ENCODE results near the gene SLC9A8.

The SLC9A8 gene

DNA sequence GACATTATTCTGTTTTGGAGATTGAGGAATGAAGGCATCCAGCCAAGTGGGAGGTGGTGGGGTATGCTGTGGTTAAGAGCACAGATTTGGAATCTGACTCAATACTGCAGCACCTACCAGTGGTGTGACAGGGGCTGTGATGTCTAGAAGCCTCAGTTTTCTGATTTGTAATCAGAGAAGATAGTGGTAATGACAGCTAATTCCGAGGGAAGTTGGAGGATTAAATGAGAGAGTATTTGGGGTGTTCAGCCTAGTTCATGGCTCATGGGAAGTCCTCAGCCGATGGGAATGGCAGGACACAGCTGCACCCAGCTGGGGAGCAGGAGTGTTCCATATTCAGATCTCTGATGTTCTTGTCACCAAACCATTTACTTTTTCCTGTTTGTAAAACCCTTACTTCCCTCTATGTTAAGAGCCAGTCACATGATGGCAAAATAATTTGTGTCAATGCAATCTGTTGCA is 9.3 kb downstream of the SLC9A8 start:
- no peak for DNase-seq (ENCODE audit: low read depth in 1 of 2, low spot score in 1 of 2)
- Histone ChIP-seq H3K27ac (replicated peaks) (peak overlapping the region; percentile 44), H3K4me3 (replicated peaks; ENCODE audit: insufficient read depth, low read length) (no peak overlapping the region), H3K27me3 (ENCODE audit: insufficient read depth, poor library complexity, severe bottlenecking) (no peaks in the 10 kb centered on the region)
- no peak for TF ChIP-seq SPI1 (IDR thresholded peaks at IDR 0.05; ENCODE audit: borderline replicate concordance, low read depth)
- no peak for TF ChIP-seq GABPA (IDR thresholded peaks at IDR 0.05; ENCODE audit: low read depth)

DNA sequence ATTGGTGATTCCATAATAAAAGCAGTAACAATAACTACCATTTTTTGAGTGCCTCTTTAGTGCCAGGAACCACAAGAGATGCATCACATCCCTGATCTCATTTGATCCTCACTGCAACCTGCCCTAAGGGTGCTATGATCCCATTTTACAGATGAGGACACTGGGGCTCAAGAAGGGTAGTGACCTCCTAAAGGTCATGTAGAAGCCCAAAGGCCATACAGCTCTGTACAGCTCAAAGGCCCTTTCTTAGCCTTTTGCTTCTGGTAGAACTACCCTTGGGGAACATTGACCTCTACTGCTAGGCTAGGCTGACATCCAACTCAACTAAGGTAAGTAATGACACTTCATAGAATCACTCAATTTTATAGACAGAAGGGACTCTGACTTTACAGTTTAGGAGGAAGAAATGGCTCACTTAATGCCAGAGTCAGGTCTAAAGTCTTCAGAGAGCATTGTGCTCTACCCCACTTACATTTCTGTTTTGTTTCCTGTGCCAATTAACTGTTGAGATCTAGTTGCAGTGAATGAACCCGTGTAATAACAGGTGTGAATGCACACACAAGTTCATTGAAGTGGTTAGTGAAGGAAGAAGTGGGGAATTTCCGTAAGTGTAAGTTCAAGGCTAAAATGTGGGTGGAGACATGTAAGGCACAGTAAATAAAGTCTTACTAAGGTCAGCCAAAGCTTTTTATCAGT is 10.7 kb downstream of the SLC9A8 start:
- no peak overlapping the region for H3K27ac ChIP-seq (replicated peaks)

DNA sequence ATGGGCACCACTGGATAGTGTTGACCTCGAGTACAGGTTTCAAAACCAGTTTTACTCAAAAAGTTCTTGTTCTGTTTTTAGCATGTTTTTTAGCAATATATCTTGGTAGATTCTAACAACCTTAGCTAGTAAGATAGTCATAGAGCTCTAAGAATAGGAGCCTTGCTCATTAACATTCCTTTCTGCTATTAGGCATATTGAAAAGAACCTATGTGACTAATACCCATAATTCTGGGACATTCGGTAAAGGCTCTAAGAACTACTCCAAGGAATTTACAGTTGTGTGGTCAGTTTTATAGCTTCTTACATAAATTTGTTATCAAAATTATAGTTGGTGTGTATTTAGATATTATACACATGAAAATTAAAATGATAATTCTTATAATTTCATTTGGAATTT is 11.6 kb downstream of the SLC9A8 start:
- no peak overlapping the region for H3K27ac ChIP-seq (replicated peaks)
- TF ChIP-seq, protein P1, sequence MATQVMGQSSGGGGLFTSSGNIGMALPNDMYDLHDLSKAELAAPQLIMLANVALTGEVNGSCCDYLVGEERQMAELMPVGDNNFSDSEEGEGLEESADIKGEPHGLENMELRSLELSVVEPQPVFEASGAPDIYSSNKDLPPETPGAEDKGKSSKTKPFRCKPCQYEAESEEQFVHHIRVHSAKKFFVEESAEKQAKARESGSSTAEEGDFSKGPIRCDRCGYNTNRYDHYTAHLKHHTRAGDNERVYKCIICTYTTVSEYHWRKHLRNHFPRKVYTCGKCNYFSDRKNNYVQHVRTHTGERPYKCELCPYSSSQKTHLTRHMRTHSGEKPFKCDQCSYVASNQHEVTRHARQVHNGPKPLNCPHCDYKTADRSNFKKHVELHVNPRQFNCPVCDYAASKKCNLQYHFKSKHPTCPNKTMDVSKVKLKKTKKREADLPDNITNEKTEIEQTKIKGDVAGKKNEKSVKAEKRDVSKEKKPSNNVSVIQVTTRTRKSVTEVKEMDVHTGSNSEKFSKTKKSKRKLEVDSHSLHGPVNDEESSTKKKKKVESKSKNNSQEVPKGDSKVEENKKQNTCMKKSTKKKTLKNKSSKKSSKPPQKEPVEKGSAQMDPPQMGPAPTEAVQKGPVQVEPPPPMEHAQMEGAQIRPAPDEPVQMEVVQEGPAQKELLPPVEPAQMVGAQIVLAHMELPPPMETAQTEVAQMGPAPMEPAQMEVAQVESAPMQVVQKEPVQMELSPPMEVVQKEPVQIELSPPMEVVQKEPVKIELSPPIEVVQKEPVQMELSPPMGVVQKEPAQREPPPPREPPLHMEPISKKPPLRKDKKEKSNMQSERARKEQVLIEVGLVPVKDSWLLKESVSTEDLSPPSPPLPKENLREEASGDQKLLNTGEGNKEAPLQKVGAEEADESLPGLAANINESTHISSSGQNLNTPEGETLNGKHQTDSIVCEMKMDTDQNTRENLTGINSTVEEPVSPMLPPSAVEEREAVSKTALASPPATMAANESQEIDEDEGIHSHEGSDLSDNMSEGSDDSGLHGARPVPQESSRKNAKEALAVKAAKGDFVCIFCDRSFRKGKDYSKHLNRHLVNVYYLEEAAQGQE (IDR thresholded peaks at IDR 0.05; ENCODE audit: insufficient replicate concordance, low read depth): no peak
- no peak for TF ChIP-seq POLR2AphosphoS5 (IDR thresholded peaks at IDR 0.05; ENCODE audit: low read depth)

More for the DNA sequence above, 10.7 kb downstream of the SLC9A8 start:
- Histone ChIP-seq H3K4me3 (replicated peaks; ENCODE audit: insufficient read depth, low read length) (no peak overlapping the region), H3K27me3 (ENCODE audit: insufficient read depth, poor library complexity, severe bottlenecking) (no peaks in the 10 kb centered on the region)
- TF ChIP-seq POLR2AphosphoS5 (IDR thresholded peaks at IDR 0.05; ENCODE audit: low read depth) (no peak), SPI1 (IDR thresholded peaks at IDR 0.05; ENCODE audit: borderline replicate concordance, low read depth) (no peak), GABPA (IDR thresholded peaks at IDR 0.05; ENCODE audit: low read depth) (no peak)
- TF ChIP-seq, protein P2, sequence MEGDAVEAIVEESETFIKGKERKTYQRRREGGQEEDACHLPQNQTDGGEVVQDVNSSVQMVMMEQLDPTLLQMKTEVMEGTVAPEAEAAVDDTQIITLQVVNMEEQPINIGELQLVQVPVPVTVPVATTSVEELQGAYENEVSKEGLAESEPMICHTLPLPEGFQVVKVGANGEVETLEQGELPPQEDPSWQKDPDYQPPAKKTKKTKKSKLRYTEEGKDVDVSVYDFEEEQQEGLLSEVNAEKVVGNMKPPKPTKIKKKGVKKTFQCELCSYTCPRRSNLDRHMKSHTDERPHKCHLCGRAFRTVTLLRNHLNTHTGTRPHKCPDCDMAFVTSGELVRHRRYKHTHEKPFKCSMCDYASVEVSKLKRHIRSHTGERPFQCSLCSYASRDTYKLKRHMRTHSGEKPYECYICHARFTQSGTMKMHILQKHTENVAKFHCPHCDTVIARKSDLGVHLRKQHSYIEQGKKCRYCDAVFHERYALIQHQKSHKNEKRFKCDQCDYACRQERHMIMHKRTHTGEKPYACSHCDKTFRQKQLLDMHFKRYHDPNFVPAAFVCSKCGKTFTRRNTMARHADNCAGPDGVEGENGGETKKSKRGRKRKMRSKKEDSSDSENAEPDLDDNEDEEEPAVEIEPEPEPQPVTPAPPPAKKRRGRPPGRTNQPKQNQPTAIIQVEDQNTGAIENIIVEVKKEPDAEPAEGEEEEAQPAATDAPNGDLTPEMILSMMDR (IDR thresholded peaks at IDR 0.05; ENCODE audit: insufficient read depth, low read length): no peak
- TF ChIP-seq, protein P1 (IDR thresholded peaks at IDR 0.05; ENCODE audit: insufficient replicate concordance, low read depth): no peak
- DNase-seq (ENCODE audit: low read depth in 1 of 2, low spot score in 1 of 2): no peak

GRCh38 chr20:49825521-49826033 is 12.9 kb downstream of the SLC9A8 start:
- no peak overlapping the region for H3K27ac ChIP-seq (replicated peaks)
- DNase-seq (ENCODE audit: low read depth in 1 of 2, low spot score in 1 of 2): no peak
- TF ChIP-seq, protein P1 (IDR thresholded peaks at IDR 0.05; ENCODE audit: insufficient replicate concordance, low read depth): no peak
- TF ChIP-seq, protein P2 (IDR thresholded peaks at IDR 0.05; ENCODE audit: insufficient read depth, low read length): no peak
- no peak for TF ChIP-seq SPI1 (IDR thresholded peaks at IDR 0.05; ENCODE audit: borderline replicate concordance, low read depth)
- no peak for TF ChIP-seq GABPA (IDR thresholded peaks at IDR 0.05; ENCODE audit: low read depth)
- TF ChIP-seq POLR2AphosphoS5 (IDR thresholded peaks at IDR 0.05; ENCODE audit: low read depth): no peak

More for the DNA sequence above, 11.6 kb downstream of the SLC9A8 start:
- Histone ChIP-seq H3K4me3 (replicated peaks; ENCODE audit: insufficient read depth, low read length) (no peak overlapping the region), H3K27me3 (ENCODE audit: insufficient read depth, poor library complexity, severe bottlenecking) (no peaks in the 10 kb centered on the region)
- DNase-seq (ENCODE audit: low read depth in 1 of 2, low spot score in 1 of 2): no peak

More at GRCh38 chr20:49825521-49826033, 12.9 kb downstream of the SLC9A8 start:
- no peaks in the 10 kb centered on the region for H3K27me3 ChIP-seq (ENCODE audit: insufficient read depth, poor library complexity, severe bottlenecking)
- no peak overlapping the region for H3K4me3 ChIP-seq (replicated peaks; ENCODE audit: insufficient read depth, low read length)

Data from HL-60 (cell line).